ENCODE data around the gene EFNA2. TPM values are rescaled to one million over a fixed set of nuclear protein-coding genes. Genes with fewer than 3 reads are reported as not detected.
"Not testable (repeated sequence)": the region's sequence is repeated elsewhere in the genome, so short reads cannot be mapped to it uniquely, and the experiment has no call there.

EFNA2 gene
- total RNA-seq, 2 donors from 2014 or later: not detected

GRCh38 chr19:1322198-1322981 lies 36.7 kb downstream of the EFNA2 start:
- intact Hi-C loops (cut with DNase I): no loop called here
- no peak for DNase-seq (ENCODE audit: low spot score)

- intact Hi-C loops (cut with DNase I): no loop called here
Measured at GRCh38 chr19:1324249-1324805, 38.7 kb downstream of the EFNA2 start.

GRCh38 chr19:1324806-1325567 lies 39.3 kb downstream of the EFNA2 start:
- DNase-seq (ENCODE audit: low spot score): peak; percentile 93
- intact Hi-C loops (cut with DNase I): no loop called here

More at GRCh38 chr19:1324249-1324805, 38.7 kb downstream of the EFNA2 start:
- no peak for DNase-seq (ENCODE audit: low spot score)

- no peak for DNase-seq (ENCODE audit: low spot score)
- intact Hi-C loops (cut with DNase I): no loop called here
Measured at GRCh38 chr19:1325568-1326294, 40.1 kb downstream of the EFNA2 start.

GRCh38 chr19:1327125-1327524 lies 41.5 kb downstream of the EFNA2 start:
- DNase-seq (ENCODE audit: low spot score): no peak
- intact Hi-C loops (cut with DNase I): no loop called here

- intact Hi-C loops (cut with DNase I): not testable (repeated sequence)
Measured at GRCh38 chr19:1332208-1332607, 46.5 kb downstream of the EFNA2 start.

GRCh38 chr19:1336079-1336684 lies 50.5 kb downstream of the EFNA2 start:
- intact Hi-C loops (cut with DNase I): no loop called here
- no peak for DNase-seq (ENCODE audit: low spot score)

More at GRCh38 chr19:1332208-1332607, 46.5 kb downstream of the EFNA2 start:
- not testable (repeated sequence) for DNase-seq (ENCODE audit: low spot score)

GRCh38 chr19:1340681-1341469 lies 55.2 kb downstream of the EFNA2 start:
- intact Hi-C loops (cut with DNase I): no loop called here
- no peak for DNase-seq (ENCODE audit: low spot score)

- DNase-seq (ENCODE audit: low spot score): no peak
- intact Hi-C loops (cut with DNase I): no loop called here
Measured at GRCh38 chr19:1343041-1343440, 57.4 kb downstream of the EFNA2 start.

GRCh38 chr19:1349211-1349610 lies 63.5 kb downstream of the EFNA2 start:
- intact Hi-C loops (cut with DNase I): no loop called here
- DNase-seq (ENCODE audit: low spot score): no peak

GRCh38 chr19:1350867-1351266 lies 65.2 kb downstream of the EFNA2 start:
- DNase-seq (ENCODE audit: low spot score): no peak
- intact Hi-C loops (cut with DNase I): no loop called here

Other genes with a start within 250 kb of the EFNA2 start
- gene ABCA7, start 245.8 kb upstream of the EFNA2 start, total RNA-seq: 1 to 10 TPM; 4.0 to 4.4 TPM
- 10 to 100 TPM in 1 of 2 donors, 1 to 10 TPM in 1; 10.0 to 26.8 TPM for gene ARHGAP45, start 218.7 kb upstream of the EFNA2 start, total RNA-seq
- 100 to 1,000 TPM in 1 of 2 donors, 10 to 100 TPM in 1; 89.9 to 105 TPM for gene POLR2E, start 190.5 kb upstream of the EFNA2 start, total RNA-seq
- 100 to 1,000 TPM; 176 to 193 TPM for gene GPX4, start 181.9 kb upstream of the EFNA2 start, total RNA-seq
- gene SBNO2, start 111.6 kb upstream of the EFNA2 start, total RNA-seq: 10 to 100 TPM; 63.5 to 71.0 TPM
- 10 to 100 TPM; 32.5 to 35.9 TPM for gene STK11, start 80.1 kb upstream of the EFNA2 start, total RNA-seq
- 1 to 10 TPM; 1.5 to 2.7 TPM for gene CBARP, start 47.9 kb upstream of the EFNA2 start, total RNA-seq
- gene ATP5F1D, start 44.1 kb upstream of the EFNA2 start, total RNA-seq: 100 to 1,000 TPM; 125 to 137 TPM
- 10 to 100 TPM; 76.5 to 86.3 TPM for gene MIDN, start 37.3 kb upstream of the EFNA2 start, total RNA-seq
- gene CIRBP, start 16.5 kb upstream of the EFNA2 start, total RNA-seq: 100 to 1,000 TPM; 447 to 636 TPM
- 10 to 100 TPM; 25.2 to 27.2 TPM for gene FAM174C, start 10.3 kb upstream of the EFNA2 start, total RNA-seq
- gene NDUFS7, start 98.0 kb downstream of the EFNA2 start, total RNA-seq: 10 to 100 TPM; 54.4 to 55.1 TPM
- gene GAMT, start 115.7 kb downstream of the EFNA2 start, total RNA-seq: 10 to 100 TPM in 1 of 2 donors, 1 to 10 TPM in 1; 8.7 to 12.8 TPM
- gene DAZAP1, start 121.7 kb downstream of the EFNA2 start, total RNA-seq: 10 to 100 TPM; 59.7 to 75.8 TPM
- 100 to 1,000 TPM; 722 to 743 TPM for gene RPS15, start 152.5 kb downstream of the EFNA2 start, total RNA-seq
- gene APC2, start 164.2 kb downstream of the EFNA2 start, total RNA-seq: under 1 TPM; 0.05 to 0.10 TPM
- 10 to 100 TPM; 16.2 to 17.3 TPM for gene C19orf25, start 193.3 kb downstream of the EFNA2 start, total RNA-seq
- gene PCSK4, start 204.5 kb downstream of the EFNA2 start, total RNA-seq: 1 to 10 TPM in 1 of 2 donors, under 1 TPM in 1; 0.52 to 1.8 TPM
- gene REEP6, start 205.3 kb downstream of the EFNA2 start, total RNA-seq: 1 to 10 TPM in 1 of 2 donors, under 1 TPM in 1; 0.33 to 1.2 TPM
- 1 to 10 TPM; 7.4 to 9.1 TPM for gene ADAMTSL5, start 227.1 kb downstream of the EFNA2 start, total RNA-seq
- not detected for gene PLK5, start 238.2 kb downstream of the EFNA2 start, total RNA-seq